B cell (primary cell): Measurements from ENCODE around the gene HOXA4. TPM values are rescaled to one million over a fixed set of nuclear protein-coding genes. Genes with fewer than 3 reads are reported as not detected.

Experiments
- ATAC-seq: fragments of 200-7000 bp; cut with Tn5 transposase; one replicate; pipeline ENCODE4 v1.10.0; 2021; ENCODE audit warnings: low read depth, mild to moderate bottlenecking, moderate number of reproducible peaks, moderate library complexity
- CTCF ChIA-PET: fragments of 350-600 bp; sonication (Branson Sonifier 250); formaldehyde crosslinking; loops from one replicate; lab custom pipeline; 2021; ENCODE audit warnings: antibody characterized with exemption, inconsistent platforms; lab: Charles Lee
- POLR2A ChIA-PET: fragments of 350-600 bp; sonication (Branson Sonifier 250); formaldehyde crosslinking; loops from one replicate; lab custom pipeline; 2021; ENCODE audit warnings: antibody characterized with exemption; lab: Charles Lee
- DNase-seq: peaks from one replicate; pipeline ENCODE4 v3.0.0; 2013
- H2AFZ ChIP-seq: 2 replicates; pipeline ENCODE4 v1.6.1; 2012; ENCODE audit warnings: mild to moderate bottlenecking, low read depth, low read length; ENCODE audit not compliant: insufficient read depth, poor library complexity, severe bottlenecking
- H3K27ac ChIP-seq, 2 donors: 1 replicate in 1 of 2; 2 replicates in 1 of 2; pipeline ENCODE4 v1.5.1; 2012 to 2013; ENCODE audit warnings: low read length in 2 of 2, mild to moderate bottlenecking in 2 of 2, moderate library complexity in 1 of 2
- H3K27me3 ChIP-seq, 4 experiments: fragments of 200-600 bp in 1 of 4; sonication (generic) in 1 of 4; replicated peaks in 1 of 4; 1 replicate in 2 of 4; 2 replicates in 2 of 4; pipeline versions ENCODE4 v1.6.1 to v1.7.0; 2013 to 2016; ENCODE audit warnings: low read length in 3 of 4, mild to moderate bottlenecking in 2 of 4, mixed read lengths in 1 of 4, moderate library complexity in 1 of 4; ENCODE audit not compliant: insufficient read depth in 4 of 4, control insufficient read depth in 3 of 4; ENCODE audit errors: control extremely low read depth in 1 of 4
- H3K36me3 ChIP-seq, 2 experiments: replicated peaks in 1 of 2; 1 replicate in 1 of 2; 2 replicates in 1 of 2; pipeline versions ENCODE4 v1.6.1 to v1.7.1; 2013; ENCODE audit warnings: low read length in 1 of 2; ENCODE audit not compliant: insufficient read depth in 2 of 2, control insufficient read depth in 1 of 2; ENCODE audit errors: control extremely low read depth in 1 of 2, extremely low read depth in 1 of 2
- H3K4me1 ChIP-seq, 2 donors: fragments of 200-600 bp in 1 of 2; sonication (generic) in 1 of 2; 1 replicate in 1 of 2; 2 replicates in 1 of 2; pipeline versions ENCODE4 v1.5.1 to v1.6.1; 2013 to 2017; ENCODE audit warnings: low read length in 2 of 2; ENCODE audit not compliant: control insufficient read depth in 2 of 2, insufficient read depth in 2 of 2
- H3K4me2 ChIP-seq: replicated peaks from 2 replicates; pipeline ENCODE3; 2012; ENCODE audit warnings: mild to moderate bottlenecking, low read depth, low read length; ENCODE audit not compliant: poor library complexity, severe bottlenecking
- H3K4me3 ChIP-seq, 5 experiments: fragments of 200-600 bp in 1 of 5; sonication (generic) in 1 of 5; 1 replicate in 3 of 5; 2 replicates in 2 of 5; pipeline versions ENCODE4 v1.5.1 to v1.7.0; 2011 to 2016; ENCODE audit warnings: low read length in 4 of 5, mild to moderate bottlenecking in 4 of 5, low read depth in 2 of 5, control low read depth in 1 of 5, moderate library complexity in 1 of 5; ENCODE audit not compliant: insufficient read depth in 1 of 5; ENCODE audit errors: control extremely low read depth in 1 of 5, extremely low read depth in 1 of 5
- H3K79me2 ChIP-seq: fragments of 200-600 bp; sonication (generic); one replicate; pipeline ENCODE4 v1.6.0; 2016; ENCODE audit warnings: low read length; ENCODE audit not compliant: control insufficient read depth, insufficient read depth
- H3K9ac ChIP-seq: fragments of 200-600 bp; sonication (generic); 2 replicates; pipeline ENCODE4 v1.6.1; 2017; ENCODE audit warnings: mild to moderate bottlenecking, low read length, moderate library complexity
- H3K9me3 ChIP-seq, 3 donors: one replicate each; pipeline versions ENCODE4 v1.6.1 to v1.7.1; 2013; ENCODE audit warnings: low read length in 2 of 3; ENCODE audit not compliant: control insufficient read depth in 2 of 3, insufficient read depth in 1 of 3; ENCODE audit errors: control extremely low read depth in 1 of 3
- H4K20me1 ChIP-seq: 2 replicates; pipeline ENCODE4 v1.6.0; 2012; ENCODE audit warnings: mild to moderate bottlenecking, low read length; ENCODE audit not compliant: insufficient read depth, control insufficient read depth, poor library complexity, severe bottlenecking
- H3K27ac Mint-ChIP-seq: one replicate; pipeline ENCODE4 v1.8.0; 2021; ENCODE audit warnings: mixed read lengths
- H3K27me3 Mint-ChIP-seq: one replicate; pipeline ENCODE4 v1.8.0; 2021; ENCODE audit warnings: mixed read lengths
- H3K4me1 Mint-ChIP-seq: one replicate; pipeline ENCODE4 v1.8.0; 2021; ENCODE audit warnings: mixed read lengths
- H3K4me3 Mint-ChIP-seq: one replicate; pipeline ENCODE4 v1.8.0; 2021; ENCODE audit warnings: mixed read lengths
- H3K9me3 Mint-ChIP-seq: one replicate; pipeline ENCODE4 v1.8.0; 2022; ENCODE audit warnings: mixed read lengths; ENCODE audit not compliant: insufficient read depth
- EZH2 ChIP-seq: IDR thresholded peaks from 2 replicates; pipeline ENCODE4 v1.6.1; 2012; ENCODE audit warnings: borderline replicate concordance, low read depth, mild to moderate bottlenecking, moderate library complexity, low read length; ENCODE audit not compliant: insufficient read depth, poor library complexity, severe bottlenecking
- WGBS: methylation state at CpG from one replicate; pipeline ENCODE4 v1.1.5; 2013; ENCODE audit warnings: missing lambda C conversion rate; ENCODE audit not compliant: insufficient coverage; 5-methylcytosine and 5-hydroxymethylcytosine counted together
- intact Hi-C: fragments of 100-400 bp; cut with micrococcal nuclease; formaldehyde crosslinking; loops from one replicate; pipeline ENCODE4 v1.10.0; 2022
- polyA plus RNA-seq: library from polyadenylated mRNA; depleted of rRNA; stranded (reverse); fragments of >200 nt; gene quantifications from 2 replicates; pipeline ENCODE4 v1.2.3, GENCODE V29; 2012
- total RNA-seq, 2 donors: library from RNA; stranded (reverse); fragments of 120-200 nt in 1 of 2; gene quantifications; 1 replicate in 1 of 2; 2 replicates in 1 of 2; pipeline versions ENCODE4 v1.2.3 to v1.2.4, GENCODE V29; 2013 to 2022
- TF ChIP-seq, protein P1 (sequence below): fragments of 200-600 bp; IDR thresholded peaks from one replicate; pipeline ENCODE4 v1.8.0; 2022; ENCODE audit warnings: antibody characterized with exemption, mild to moderate bottlenecking

The HOXA4 gene
- total and polyA plus RNA-seq, 2 donors (not counting 1 experiment from before 2014, with no cell fraction given), result 0.30 TPM; not detected in 1

DNA sequence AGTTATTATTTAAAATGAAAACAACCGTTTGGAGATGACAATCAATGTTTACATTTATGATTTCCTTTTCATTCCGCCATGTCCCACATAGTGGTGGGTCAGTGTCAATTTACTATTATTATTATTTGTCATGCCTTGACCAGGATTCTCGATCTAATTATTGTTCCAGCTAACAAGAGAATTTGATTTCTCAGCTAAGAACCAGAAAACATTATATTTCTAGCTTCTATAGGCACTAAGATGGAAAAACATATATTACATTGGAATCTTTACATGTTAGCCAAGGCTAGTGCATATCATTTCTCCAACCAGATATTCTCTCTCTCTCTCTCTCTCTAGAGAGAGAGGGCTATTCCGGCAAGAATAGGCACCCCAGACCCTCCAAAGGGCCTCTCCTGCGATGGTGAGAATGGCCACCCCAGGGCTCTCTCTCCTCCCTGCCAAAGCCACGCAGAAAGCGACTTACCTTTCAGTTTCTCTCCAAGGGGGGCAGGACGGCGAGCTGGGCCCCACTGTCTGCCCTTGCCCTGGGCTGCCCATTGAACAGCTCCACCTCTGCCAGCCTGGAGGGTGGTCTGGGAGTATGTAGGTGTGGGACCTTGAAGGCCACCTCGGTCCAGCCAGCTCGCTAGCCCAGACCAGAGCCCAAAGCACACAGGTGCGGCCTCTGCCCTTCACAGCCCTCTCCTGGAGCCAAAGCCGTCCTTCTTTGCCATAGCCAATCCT, 19.4 kb upstream of the HOXA4 start:
- peaks cover 10% of the 10 kb centered on the region for H4K20me1 ChIP-seq
- intact Hi-C loops, result loop anchor here (2.0 to 5.0 kb wide), 2 partner anchors 37 to 771 kb away; partner anchors contain the start of gene HOXA11
- DNase-seq (no peak), ATAC-seq (no peak)
- peaks cover 55 to 67% of the 10 kb centered on the region in 2 donors for H3K4me1 ChIP-seq
- Mint-ChIP-seq H3K27ac (no peak overlapping the region), H3K27me3 (peaks cover 71% of the 10 kb centered on the region), H3K9me3 (no peaks in the 10 kb centered on the region), H3K4me3 (peak overlapping the region; percentile 59), H3K4me1 (peaks cover 41% of the 10 kb centered on the region)
- no peak overlapping the region for H3K27ac ChIP-seq
- TF ChIP-seq, protein P1, sequence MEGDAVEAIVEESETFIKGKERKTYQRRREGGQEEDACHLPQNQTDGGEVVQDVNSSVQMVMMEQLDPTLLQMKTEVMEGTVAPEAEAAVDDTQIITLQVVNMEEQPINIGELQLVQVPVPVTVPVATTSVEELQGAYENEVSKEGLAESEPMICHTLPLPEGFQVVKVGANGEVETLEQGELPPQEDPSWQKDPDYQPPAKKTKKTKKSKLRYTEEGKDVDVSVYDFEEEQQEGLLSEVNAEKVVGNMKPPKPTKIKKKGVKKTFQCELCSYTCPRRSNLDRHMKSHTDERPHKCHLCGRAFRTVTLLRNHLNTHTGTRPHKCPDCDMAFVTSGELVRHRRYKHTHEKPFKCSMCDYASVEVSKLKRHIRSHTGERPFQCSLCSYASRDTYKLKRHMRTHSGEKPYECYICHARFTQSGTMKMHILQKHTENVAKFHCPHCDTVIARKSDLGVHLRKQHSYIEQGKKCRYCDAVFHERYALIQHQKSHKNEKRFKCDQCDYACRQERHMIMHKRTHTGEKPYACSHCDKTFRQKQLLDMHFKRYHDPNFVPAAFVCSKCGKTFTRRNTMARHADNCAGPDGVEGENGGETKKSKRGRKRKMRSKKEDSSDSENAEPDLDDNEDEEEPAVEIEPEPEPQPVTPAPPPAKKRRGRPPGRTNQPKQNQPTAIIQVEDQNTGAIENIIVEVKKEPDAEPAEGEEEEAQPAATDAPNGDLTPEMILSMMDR, result no peak
- TF ChIP-seq EZH2, result no peak
- H3K4me3 ChIP-seq, result peak overlapping the region in 3 of 5 experiments; percentile 4 to 48 (median 33)
- ChIA-PET POLR2A (interaction anchor here (1.0 kb wide), 1 partner anchor 23 kb away, joined by 3 read pairs; no protein-coding TSS in a partner anchor), CTCF (interaction anchor here (0.6 to 6.9 kb wide), 21 partner anchors 9 to 1298 kb away, joined by 3 to 52 read pairs (median 3); no protein-coding TSS in a partner anchor)
- peak overlapping the region; percentile 30 for H3K9ac ChIP-seq
- 14% methylated on average over 10 of the region's 13 CpGs for WGBS
- H2AFZ ChIP-seq, result no peak overlapping the region
- peaks cover 0 to 84% (median 6%) of the 10 kb centered on the region in 3 donors for H3K9me3 ChIP-seq
- H3K27me3 ChIP-seq, result peaks cover 0 to 98% (median 81%) of the 10 kb centered on the region in 4 experiments
- H3K36me3 ChIP-seq, result no peaks in the 10 kb centered on the region
- peak overlapping the region; percentile 79 for H3K4me2 ChIP-seq
- no peaks in the 10 kb centered on the region for H3K79me2 ChIP-seq
